Dermis microvascular lymphatic vessel endothelial cell (primary cell): ENCODE measurements around the gene ZFP82. TPM values are rescaled to one million over a fixed set of nuclear protein-coding genes. Genes with fewer than 3 reads are reported as not detected.

Source experiments
- DNase-seq, 2 donors: peaks; one replicate each; pipeline versions ENCODE4 v3.0.0 to v3.0.0-alpha.2; 2010; ENCODE audit warnings: low read depth in 2 of 2
- total RNA-seq: library from RNA; depleted of rRNA; stranded (reverse); fragments of >200 nt; gene quantifications from 2 replicates; pipeline ENCODE4 v1.2.1, GENCODE V29; 2014

Gene ZFP82
- total RNA-seq = 3.2 and 4.0 TPM in 2 replicates

- DNase-seq = peak; percentile 67 to 87
These were observed at the start of gene ZFP82 for GRCh38 chr19:36418287-36419001. Gene ZFP82, minus strand, starts transcription at chr19:36418644. Its CDS starts 8,855 bp downstream, at chr19:36409789.

- no peak for DNase-seq
These were observed 41.6 kb upstream of the ZFP82 start for GRCh38 chr19:36460046-36460445.

- DNase-seq = no peak
These were observed 38.4 kb upstream of the ZFP82 start for GRCh38 chr19:36456831-36457230.

GRCh38 chr19:36449059-36449670 lies 30.7 kb upstream of the ZFP82 start:
- no peak for DNase-seq

- no peak for DNase-seq
These were observed 22.9 kb upstream of the ZFP82 start for GRCh38 chr19:36441339-36441738.

GRCh38 chr19:36436531-36436930 lies 18.1 kb upstream of the ZFP82 start:
- DNase-seq = peak in 1 of 2 donors; percentile 15

- no peak for DNase-seq
These were observed 5.5 kb upstream of the ZFP82 start for GRCh38 chr19:36423925-36424324.

GRCh38 chr19:36421749-36422481 lies 3.5 kb upstream of the ZFP82 start:
- DNase-seq = no peak

- DNase-seq = peak; percentile 25 to 55
These were observed 2.7 kb upstream of the ZFP82 start for GRCh38 chr19:36420961-36421748.

GRCh38 chr19:36417752-36418286 lies 625 bp downstream of the ZFP82 start:
- DNase-seq = peak in 1 of 2 donors; percentile 3

- DNase-seq = no peak
These were observed 8.6 kb downstream of the ZFP82 start for GRCh38 chr19:36409841-36410240.

GRCh38 chr19:36408101-36408500 lies 10.3 kb downstream of the ZFP82 start:
- DNase-seq = no peak

- no peak for DNase-seq
These were observed 13.9 kb downstream of the ZFP82 start for GRCh38 chr19:36404498-36404897.

- DNase-seq = no peak
These were observed 17.0 kb downstream of the ZFP82 start for GRCh38 chr19:36401475-36401874.

- DNase-seq = no peak
These were observed 19.9 kb downstream of the ZFP82 start for GRCh38 chr19:36398571-36398970.

- DNase-seq = no peak
These were observed 25.3 kb downstream of the ZFP82 start for GRCh38 chr19:36392916-36393673.

- DNase-seq = no peak
These were observed 39.0 kb downstream of the ZFP82 start for GRCh38 chr19:36379510-36379819.

GRCh38 chr19:36378625-36379509 lies 39.6 kb downstream of the ZFP82 start, which contains the start of gene ZFP14:
Gene ZFP14, minus strand, starts transcription at chr19:36379201. Its CDS starts 11,309 bp downstream, at chr19:36367892.
- DNase-seq = peak; percentile 88 to 97

GRCh38 chr19:36377541-36378178 lies 40.8 kb downstream of the ZFP82 start:
- DNase-seq = no peak
